Islet of Langerhans (tissue), 1 donor: Measurements from ENCODE around the gene RASEF.

ENCODE experiments used
- FAIRE-seq: peaks from one replicate; lab custom pipeline; 2011; peaks lifted over from hg19 to GRCh38; lab: Jason Lieb, UNC

Gene RASEF

DNA sequence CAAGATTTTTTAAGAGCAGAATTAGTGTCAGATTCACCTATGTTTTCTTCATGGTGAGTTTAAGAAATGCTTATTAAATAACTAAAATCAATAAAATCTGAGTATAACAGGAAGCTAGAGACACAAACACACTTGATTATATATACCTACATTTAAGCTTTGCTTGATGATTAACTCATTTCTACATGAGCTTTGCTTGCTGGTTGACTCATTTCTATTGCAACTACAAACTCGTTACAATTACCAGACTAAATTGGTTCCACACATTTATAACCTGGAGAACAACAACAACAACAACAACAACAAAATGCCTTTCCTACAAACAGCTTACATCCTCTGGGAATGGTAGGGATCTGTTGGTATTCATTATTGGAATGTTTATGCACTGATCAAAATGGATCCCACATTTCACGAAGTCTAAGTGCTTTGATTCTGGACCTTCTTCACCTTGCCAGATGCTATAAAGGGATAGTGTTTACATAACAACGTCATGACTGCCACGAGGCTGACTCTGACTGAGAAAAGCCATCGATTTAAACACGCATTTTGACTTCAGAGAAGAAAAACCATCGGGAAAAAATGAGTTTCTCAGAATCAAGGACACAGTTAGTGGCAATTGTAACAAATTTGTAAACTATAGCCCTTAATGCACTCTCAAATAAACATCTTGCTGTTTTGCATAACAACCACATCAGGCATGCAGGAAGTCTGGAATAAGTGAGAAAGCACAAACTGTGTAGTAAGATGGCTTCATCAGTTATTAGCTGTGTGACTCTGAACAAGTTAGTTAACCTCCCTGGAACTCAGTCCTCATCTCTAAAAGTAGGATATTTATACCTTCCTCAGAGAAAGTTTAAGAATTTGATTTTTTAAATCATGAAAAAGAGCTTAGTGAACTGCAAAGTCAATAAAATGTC is 49.8 kb downstream of the RASEF start:
- FAIRE-seq, result no peak

- FAIRE-seq, result no peak
Measured at GRCh38 chr9:83012168-83012921, 50.6 kb downstream of the RASEF start.

DNA sequence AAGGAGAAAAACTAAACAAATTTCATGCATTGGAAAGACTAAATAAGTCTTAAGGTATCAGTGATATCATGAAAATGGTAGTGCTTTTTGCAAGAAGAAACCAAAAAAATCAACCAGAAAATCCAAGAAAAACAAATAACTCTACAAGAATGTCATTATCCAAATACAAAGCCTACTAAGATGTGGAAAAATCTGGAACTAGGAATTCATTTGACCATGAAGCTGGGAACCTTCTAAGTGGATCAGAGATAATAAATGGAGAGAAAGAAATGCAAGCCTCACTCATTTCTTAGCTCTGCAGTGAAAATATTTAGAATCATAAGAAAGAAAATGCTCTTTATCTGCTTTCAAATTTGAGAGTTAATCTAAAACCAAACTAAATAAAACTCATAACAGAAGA is 51.3 kb downstream of the RASEF start:
- no peak for FAIRE-seq

- FAIRE-seq, result no peak
Measured at GRCh38 chr9:83007521-83008300, 55.2 kb downstream of the RASEF start.

DNA sequence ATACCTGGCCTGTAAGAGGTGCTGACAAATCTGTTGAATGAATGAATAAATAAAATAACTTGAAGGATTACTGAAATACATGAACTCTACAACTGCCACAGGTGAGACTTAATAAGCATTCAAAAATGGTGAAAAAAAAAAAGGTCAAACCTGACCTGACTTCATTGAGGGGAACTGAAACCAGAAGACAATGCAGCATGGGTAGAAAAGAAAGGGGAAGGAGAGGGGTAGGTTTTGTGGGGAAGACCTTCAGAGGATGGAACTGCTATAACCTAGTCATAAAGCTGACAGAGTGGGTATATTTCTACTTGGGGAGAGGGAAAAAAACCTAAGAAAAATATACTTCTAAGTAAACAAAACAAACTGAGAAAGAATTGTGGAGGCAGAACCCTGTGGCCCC is 56.6 kb downstream of the RASEF start:
- FAIRE-seq, result no peak

DNA sequence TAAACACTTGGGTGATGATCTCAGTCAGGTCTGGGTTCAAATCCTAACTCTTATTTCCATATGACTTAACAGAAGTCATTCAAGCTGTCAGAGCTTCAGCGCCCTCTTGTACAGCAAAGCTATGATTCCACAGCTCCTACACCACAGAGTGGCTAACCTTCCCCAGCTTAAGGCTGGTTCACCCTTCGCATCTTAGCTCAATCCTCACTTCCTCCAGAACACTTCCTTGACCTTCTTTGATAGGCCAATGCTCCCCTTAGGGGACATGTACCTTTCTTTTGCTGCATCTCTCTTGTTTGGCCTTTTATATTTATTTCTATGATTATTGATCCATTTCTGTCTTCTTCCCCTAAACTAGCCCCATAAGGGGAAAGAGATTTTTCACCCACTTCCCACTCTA is 57.0 kb downstream of the RASEF start:
- FAIRE-seq, result no peak

- FAIRE-seq, result no peak
Measured at GRCh38 chr9:83005361-83005760, 57.6 kb downstream of the RASEF start.

GRCh38 chr9:83002329-83002728 is 60.6 kb downstream of the RASEF start:
- peak; percentile 43 for FAIRE-seq

DNA sequence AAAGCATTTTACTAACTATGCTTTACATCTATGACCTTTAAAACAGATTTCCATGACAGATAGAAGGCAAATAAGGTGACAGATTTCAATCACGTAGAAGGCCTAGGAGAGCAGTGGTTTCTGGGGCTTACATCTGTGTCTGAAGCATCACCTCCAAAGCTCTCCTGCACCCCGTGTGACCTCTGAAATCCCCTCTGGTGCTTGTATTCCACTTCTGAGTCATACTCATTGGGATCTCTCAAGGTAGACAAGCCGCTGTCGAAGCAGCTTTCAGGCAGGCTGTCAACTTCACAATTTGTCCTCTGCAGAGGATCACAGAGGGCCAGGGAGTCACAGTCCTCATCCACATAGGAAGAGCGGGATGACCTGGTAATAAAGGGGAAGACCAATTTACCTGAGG is 62.2 kb downstream of the RASEF start:
- no peak for FAIRE-seq

DNA sequence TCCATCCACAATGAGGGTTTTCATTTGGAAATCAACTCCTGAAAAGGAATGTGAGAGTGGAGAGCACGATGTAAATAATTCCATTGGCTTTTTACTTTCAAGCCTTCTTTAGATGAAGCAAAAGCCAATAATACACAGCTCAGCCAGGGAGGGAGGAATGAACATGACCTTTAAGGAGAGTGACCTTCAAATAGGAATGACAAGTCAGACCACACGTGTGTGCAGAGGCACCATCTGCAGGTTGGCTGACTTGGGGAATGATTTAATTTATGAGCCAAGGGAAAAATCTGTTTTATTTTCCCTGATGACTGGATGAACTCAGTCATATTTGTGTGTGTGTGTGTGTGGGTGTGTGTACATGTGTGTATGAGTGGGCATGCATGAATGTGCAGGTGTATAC is 64.5 kb downstream of the RASEF start:
- FAIRE-seq, result no peak

- FAIRE-seq, result no peak
Measured at GRCh38 chr9:82997476-82998140, 65.3 kb downstream of the RASEF start.

- FAIRE-seq, result no peak
Measured at GRCh38 chr9:82996941-82997340, 66.0 kb downstream of the RASEF start.

GRCh38 chr9:82993856-82994605 is 68.9 kb downstream of the RASEF start:
- FAIRE-seq, result no peak

- FAIRE-seq, result peak; percentile 30
Measured at GRCh38 chr9:82991671-82992070, 71.3 kb downstream of the RASEF start.

DNA sequence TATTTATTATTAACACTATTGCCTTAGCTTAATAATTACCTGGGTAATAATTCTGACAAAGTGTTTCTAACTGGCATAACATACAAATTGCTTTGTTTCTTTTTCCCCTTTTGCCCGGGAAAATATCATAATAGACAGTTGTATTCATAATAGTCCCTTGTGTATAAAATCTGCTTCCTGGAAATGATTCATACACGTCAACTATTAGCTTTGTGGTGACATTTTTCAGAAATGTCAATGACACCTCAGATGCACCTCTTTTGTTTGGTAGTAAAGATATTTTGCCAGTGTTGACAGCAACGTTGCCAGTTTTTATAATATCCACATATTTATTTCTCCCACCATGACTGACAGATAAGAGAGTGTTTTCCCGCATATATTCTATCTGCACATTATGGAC is 73.0 kb downstream of the RASEF start:
- FAIRE-seq, result no peak

- no peak for FAIRE-seq
Measured at GRCh38 chr9:82988488-82988887, 74.5 kb downstream of the RASEF start.

- no peak for FAIRE-seq
Measured at GRCh38 chr9:82987370-82988189, 75.4 kb downstream of the RASEF start.

GRCh38 chr9:82981552-82981951 is 81.4 kb downstream of the RASEF start:
- FAIRE-seq, result no peak

DNA sequence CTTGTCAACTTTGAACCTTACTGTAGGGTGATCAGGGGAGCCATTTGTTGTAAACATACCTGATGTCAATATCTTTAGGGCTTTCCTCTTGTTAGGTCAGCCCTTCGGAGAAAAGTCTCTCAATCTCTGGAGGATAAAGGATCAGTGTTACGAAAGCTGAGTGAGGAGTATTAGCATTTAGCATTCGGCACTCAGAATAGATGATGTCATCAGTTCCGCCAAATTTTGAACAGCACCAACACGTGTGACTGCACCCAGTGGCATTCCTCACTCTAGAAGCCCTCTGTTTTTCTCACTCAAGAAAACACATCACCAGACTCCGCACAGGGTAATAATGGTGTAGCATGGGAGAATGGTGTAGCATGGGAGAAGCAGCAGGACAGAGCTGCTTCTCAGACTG is 87.8 kb downstream of the RASEF start:
- FAIRE-seq, result no peak

DNA sequence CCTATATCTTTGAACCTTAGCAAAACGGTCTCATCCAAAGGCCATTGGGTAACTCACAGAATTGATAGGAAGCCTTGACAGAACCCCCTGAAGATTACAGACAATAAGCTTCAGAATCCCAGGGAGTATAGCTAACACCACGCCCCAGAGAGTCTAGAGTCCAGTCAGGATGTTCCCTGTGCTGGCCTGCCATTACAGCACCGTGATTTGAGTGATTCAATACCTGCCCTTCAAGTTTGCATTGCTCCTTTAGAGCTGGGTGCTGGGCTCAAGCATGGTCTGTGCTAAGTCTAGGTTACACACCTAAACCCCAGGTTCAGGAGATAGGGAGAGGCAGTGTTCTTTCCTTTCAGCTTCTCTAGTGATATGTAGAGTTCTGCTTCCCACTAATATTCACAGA is 90.5 kb downstream of the RASEF start:
- FAIRE-seq, result no peak

DNA sequence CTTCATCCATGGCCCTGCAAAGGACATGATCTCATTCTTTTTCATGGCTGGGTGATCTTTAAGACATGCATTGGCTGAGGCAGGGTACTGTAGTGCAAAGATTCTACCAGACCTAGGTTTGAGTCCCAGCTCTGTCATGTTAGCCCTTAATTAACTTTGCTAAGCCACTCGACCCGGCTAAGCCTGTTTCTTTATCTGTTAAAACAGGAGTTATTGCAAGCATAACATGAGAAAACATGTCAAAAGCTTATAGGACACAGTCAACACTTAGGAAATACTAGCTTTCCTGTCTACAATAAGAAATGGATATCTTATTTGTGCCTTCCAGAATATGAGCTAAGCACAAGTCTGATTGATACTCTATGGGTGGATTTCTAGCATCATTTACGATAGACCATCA is 92.6 kb downstream of the RASEF start:
- FAIRE-seq, result no peak
